ENCODE results near the gene MYH15.

The MYH15 gene

GRCh38 chr3:108511055-108511454, 659 bp upstream of the MYH15 start:
- no peak overlapping the region for H3K27ac ChIP-seq (ENCODE audit: low read length)
- H3K9ac ChIP-seq (ENCODE audit: low read length in 2 of 2), result no peak overlapping the region
- H3K27me3 ChIP-seq (ENCODE audit: control insufficient read depth in 1 of 2, insufficient read depth in 2 of 2, low read length in 2 of 2), result no peaks in the 10 kb centered on the region
- no peaks in the 10 kb centered on the region for H3K36me3 ChIP-seq (ENCODE audit: control insufficient read depth in 2 of 2, insufficient read depth in 2 of 2, low read length in 2 of 2)
- H3K9me3 ChIP-seq (ENCODE audit: control insufficient read depth in 2 of 2, low read length in 2 of 2), result no peaks in the 10 kb centered on the region
- H3K4me1 ChIP-seq (ENCODE audit: control insufficient read depth, insufficient read depth, low read length), result peaks cover 4% of the 10 kb centered on the region
- H3K4me3 ChIP-seq (ENCODE audit: low read length in 2 of 2), result no peak overlapping the region

- Histone ChIP-seq H3K27ac (ENCODE audit: low read length) (no peak overlapping the region), H3K4me1 (ENCODE audit: control insufficient read depth, insufficient read depth, low read length) (peaks cover 4% of the 10 kb centered on the region), H3K36me3 (ENCODE audit: control insufficient read depth in 2 of 2, insufficient read depth in 2 of 2, low read length in 2 of 2) (no peaks in the 10 kb centered on the region), H3K9me3 (ENCODE audit: control insufficient read depth in 2 of 2, low read length in 2 of 2) (no peaks in the 10 kb centered on the region), H3K9ac (ENCODE audit: low read length in 2 of 2) (no peak overlapping the region), H3K27me3 (ENCODE audit: control insufficient read depth in 1 of 2, insufficient read depth in 2 of 2, low read length in 2 of 2) (no peaks in the 10 kb centered on the region), H3K4me3 (ENCODE audit: low read length in 2 of 2) (no peak overlapping the region)
These were observed 525 bp downstream of the MYH15 start for GRCh38 chr3:108509871-108510270.

- Histone ChIP-seq H3K4me3 (ENCODE audit: low read length in 2 of 2) (no peak overlapping the region), H3K27ac (ENCODE audit: low read length) (no peak overlapping the region), H3K36me3 (ENCODE audit: control insufficient read depth in 2 of 2, insufficient read depth in 2 of 2, low read length in 2 of 2) (no peaks in the 10 kb centered on the region), H3K27me3 (ENCODE audit: control insufficient read depth in 1 of 2, insufficient read depth in 2 of 2, low read length in 2 of 2) (no peaks in the 10 kb centered on the region), H3K4me1 (ENCODE audit: control insufficient read depth, insufficient read depth, low read length) (peaks cover 4% of the 10 kb centered on the region), H3K9me3 (ENCODE audit: control insufficient read depth in 2 of 2, low read length in 2 of 2) (no peaks in the 10 kb centered on the region), H3K9ac (ENCODE audit: low read length in 2 of 2) (no peak overlapping the region)
These were observed 1.1 kb downstream of the MYH15 start for GRCh38 chr3:108509263-108509662.

DNA sequence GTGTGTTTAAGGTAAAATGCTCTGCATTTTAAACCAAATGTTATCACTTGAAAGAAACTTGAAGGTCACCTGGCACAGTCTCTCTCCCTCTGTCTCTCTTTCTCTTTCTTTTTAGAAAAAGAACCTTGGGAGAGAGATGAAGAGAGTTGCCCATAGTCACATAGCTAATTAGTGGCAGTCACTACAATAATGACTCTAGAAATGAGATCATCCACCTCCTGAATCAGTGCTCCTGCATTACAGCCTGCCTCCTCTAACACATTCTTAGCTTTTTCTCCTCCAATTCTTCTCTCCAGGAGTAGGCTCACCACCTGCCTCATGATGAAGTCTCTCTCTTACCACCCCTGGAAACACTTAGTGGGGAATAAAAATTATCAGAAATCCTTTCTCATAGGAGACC, 2.5 kb downstream of the MYH15 start:
- Histone ChIP-seq H3K36me3 (ENCODE audit: control insufficient read depth in 2 of 2, insufficient read depth in 2 of 2, low read length in 2 of 2) (no peaks in the 10 kb centered on the region), H3K27me3 (ENCODE audit: control insufficient read depth in 1 of 2, insufficient read depth in 2 of 2, low read length in 2 of 2) (no peaks in the 10 kb centered on the region), H3K27ac (ENCODE audit: low read length) (no peak overlapping the region), H3K4me3 (ENCODE audit: low read length in 2 of 2) (no peak overlapping the region), H3K4me1 (ENCODE audit: control insufficient read depth, insufficient read depth, low read length) (peaks cover 4% of the 10 kb centered on the region), H3K9ac (ENCODE audit: low read length in 2 of 2) (no peak overlapping the region), H3K9me3 (ENCODE audit: control insufficient read depth in 2 of 2, low read length in 2 of 2) (no peaks in the 10 kb centered on the region)

DNA sequence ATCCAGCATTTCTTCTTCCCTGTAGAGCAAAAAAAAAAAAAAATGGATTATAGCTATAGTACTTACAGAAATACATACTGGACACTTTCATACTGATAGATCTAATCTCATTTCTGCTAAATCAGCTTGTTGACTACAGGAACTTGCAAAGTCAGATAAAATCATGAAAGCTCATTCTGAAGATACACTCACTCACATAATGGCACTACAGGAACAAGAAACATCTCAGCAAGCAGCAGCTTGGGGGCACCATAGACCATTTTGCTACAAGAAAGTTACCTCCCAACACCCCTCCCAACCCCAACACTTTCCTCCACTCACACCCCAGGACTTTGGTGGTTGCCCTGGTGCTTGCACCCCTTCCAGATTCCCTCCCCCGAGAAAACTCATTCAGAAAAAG, 4.6 kb downstream of the MYH15 start:
- H3K27ac ChIP-seq (ENCODE audit: low read length), result no peak overlapping the region
- H3K4me1 ChIP-seq (ENCODE audit: control insufficient read depth, insufficient read depth, low read length), result no peaks in the 10 kb centered on the region
- no peak overlapping the region for H3K4me3 ChIP-seq (ENCODE audit: low read length in 2 of 2)
- H3K9ac ChIP-seq (ENCODE audit: low read length in 2 of 2), result no peak overlapping the region
- H3K9me3 ChIP-seq (ENCODE audit: control insufficient read depth in 2 of 2, low read length in 2 of 2), result no peaks in the 10 kb centered on the region
- no peaks in the 10 kb centered on the region for H3K36me3 ChIP-seq (ENCODE audit: control insufficient read depth in 2 of 2, insufficient read depth in 2 of 2, low read length in 2 of 2)
- H3K27me3 ChIP-seq (ENCODE audit: control insufficient read depth in 1 of 2, insufficient read depth in 2 of 2, low read length in 2 of 2), result no peaks in the 10 kb centered on the region

DNA sequence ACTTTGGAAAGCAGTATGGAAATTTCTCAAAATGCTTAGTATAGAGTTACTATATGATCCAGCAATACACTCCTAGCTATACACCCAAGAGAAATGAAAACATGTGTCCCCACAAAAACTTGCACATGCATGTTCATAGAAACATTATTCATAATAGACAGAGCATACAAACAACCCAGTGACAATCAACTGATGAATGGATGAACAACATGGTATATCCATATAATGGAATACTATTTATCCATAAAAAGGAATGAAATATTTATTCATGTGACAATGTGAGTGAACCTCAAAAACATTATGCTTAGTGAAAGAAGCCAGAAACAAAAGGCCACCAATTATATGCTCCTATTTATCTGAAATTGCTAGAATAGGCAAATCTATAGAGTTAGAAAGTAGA, 6.7 kb downstream of the MYH15 start:
- H3K9me3 ChIP-seq (ENCODE audit: control insufficient read depth in 2 of 2, low read length in 2 of 2), result no peaks in the 10 kb centered on the region
- no peaks in the 10 kb centered on the region for H3K27me3 ChIP-seq (ENCODE audit: control insufficient read depth in 1 of 2, insufficient read depth in 2 of 2, low read length in 2 of 2)
- H3K9ac ChIP-seq (ENCODE audit: low read length in 2 of 2), result no peak overlapping the region
- no peaks in the 10 kb centered on the region for H3K4me1 ChIP-seq (ENCODE audit: control insufficient read depth, insufficient read depth, low read length)
- H3K36me3 ChIP-seq (ENCODE audit: control insufficient read depth in 2 of 2, insufficient read depth in 2 of 2, low read length in 2 of 2), result no peaks in the 10 kb centered on the region
- no peak overlapping the region for H3K27ac ChIP-seq (ENCODE audit: low read length)
- H3K4me3 ChIP-seq (ENCODE audit: low read length in 2 of 2), result no peak overlapping the region

GRCh38 chr3:108501535-108501934, 8.9 kb downstream of the MYH15 start:
- Histone ChIP-seq H3K36me3 (ENCODE audit: control insufficient read depth in 2 of 2, insufficient read depth in 2 of 2, low read length in 2 of 2) (no peaks in the 10 kb centered on the region), H3K27ac (ENCODE audit: low read length) (no peak overlapping the region), H3K9ac (ENCODE audit: low read length in 2 of 2) (no peak overlapping the region), H3K4me3 (ENCODE audit: low read length in 2 of 2) (no peak overlapping the region), H3K4me1 (ENCODE audit: control insufficient read depth, insufficient read depth, low read length) (no peaks in the 10 kb centered on the region), H3K27me3 (ENCODE audit: control insufficient read depth in 1 of 2, insufficient read depth in 2 of 2, low read length in 2 of 2) (no peaks in the 10 kb centered on the region), H3K9me3 (ENCODE audit: control insufficient read depth in 2 of 2, low read length in 2 of 2) (no peaks in the 10 kb centered on the region)

GRCh38 chr3:108500728-108501127, 9.7 kb downstream of the MYH15 start:
- H3K36me3 ChIP-seq (ENCODE audit: control insufficient read depth in 2 of 2, insufficient read depth in 2 of 2, low read length in 2 of 2), result no peaks in the 10 kb centered on the region
- H3K9ac ChIP-seq (ENCODE audit: low read length in 2 of 2), result no peak overlapping the region
- no peak overlapping the region for H3K27ac ChIP-seq (ENCODE audit: low read length)
- H3K4me1 ChIP-seq (ENCODE audit: control insufficient read depth, insufficient read depth, low read length), result no peaks in the 10 kb centered on the region
- no peaks in the 10 kb centered on the region for H3K9me3 ChIP-seq (ENCODE audit: control insufficient read depth in 2 of 2, low read length in 2 of 2)
- no peak overlapping the region for H3K4me3 ChIP-seq (ENCODE audit: low read length in 2 of 2)
- no peaks in the 10 kb centered on the region for H3K27me3 ChIP-seq (ENCODE audit: control insufficient read depth in 1 of 2, insufficient read depth in 2 of 2, low read length in 2 of 2)

GRCh38 chr3:108497271-108497670, 13.1 kb downstream of the MYH15 start:
- H3K9me3 ChIP-seq (ENCODE audit: control insufficient read depth in 2 of 2, low read length in 2 of 2), result no peaks in the 10 kb centered on the region
- no peak overlapping the region for H3K27ac ChIP-seq (ENCODE audit: low read length)
- no peaks in the 10 kb centered on the region for H3K36me3 ChIP-seq (ENCODE audit: control insufficient read depth in 2 of 2, insufficient read depth in 2 of 2, low read length in 2 of 2)
- no peak overlapping the region for H3K4me3 ChIP-seq (ENCODE audit: low read length in 2 of 2)
- no peaks in the 10 kb centered on the region for H3K27me3 ChIP-seq (ENCODE audit: control insufficient read depth in 1 of 2, insufficient read depth in 2 of 2, low read length in 2 of 2)
- H3K9ac ChIP-seq (ENCODE audit: low read length in 2 of 2), result no peak overlapping the region
- no peaks in the 10 kb centered on the region for H3K4me1 ChIP-seq (ENCODE audit: control insufficient read depth, insufficient read depth, low read length)

GRCh38 chr3:108495717-108496116, 14.7 kb downstream of the MYH15 start:
- no peaks in the 10 kb centered on the region for H3K4me1 ChIP-seq (ENCODE audit: control insufficient read depth, insufficient read depth, low read length)
- H3K9me3 ChIP-seq (ENCODE audit: control insufficient read depth in 2 of 2, low read length in 2 of 2), result no peaks in the 10 kb centered on the region
- no peaks in the 10 kb centered on the region for H3K36me3 ChIP-seq (ENCODE audit: control insufficient read depth in 2 of 2, insufficient read depth in 2 of 2, low read length in 2 of 2)
- no peak overlapping the region for H3K9ac ChIP-seq (ENCODE audit: low read length in 2 of 2)
- no peak overlapping the region for H3K4me3 ChIP-seq (ENCODE audit: low read length in 2 of 2)
- H3K27ac ChIP-seq (ENCODE audit: low read length), result no peak overlapping the region
- no peaks in the 10 kb centered on the region for H3K27me3 ChIP-seq (ENCODE audit: control insufficient read depth in 1 of 2, insufficient read depth in 2 of 2, low read length in 2 of 2)

DNA sequence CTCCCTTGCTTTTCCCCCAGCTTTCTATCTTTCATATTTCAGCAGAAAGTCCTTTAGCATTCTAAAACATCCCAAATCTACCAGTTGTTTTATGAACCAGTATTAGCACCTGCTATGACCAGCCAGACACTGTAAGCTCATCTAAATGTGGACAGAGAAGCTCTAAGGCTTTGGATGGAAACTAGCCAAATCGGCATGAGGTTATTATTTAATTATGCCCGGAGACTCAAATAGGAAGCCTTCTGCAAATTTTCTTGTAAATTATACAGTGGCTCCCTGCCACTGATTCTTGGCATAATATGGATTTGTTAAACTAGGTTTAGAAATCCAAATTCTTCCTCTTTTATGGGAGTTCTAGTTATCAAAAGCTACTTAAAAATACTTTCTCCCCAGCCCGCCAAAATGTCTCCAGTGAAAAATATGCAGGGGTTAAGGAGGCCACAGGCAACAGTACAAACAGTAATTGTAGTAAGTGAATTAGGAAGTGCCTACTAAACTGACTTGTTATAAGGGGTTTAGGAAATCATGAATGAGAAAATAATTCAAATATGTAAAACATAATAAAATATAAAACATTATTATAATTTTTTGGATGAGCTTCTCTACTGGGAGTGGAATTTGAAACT, 15.4 kb downstream of the MYH15 start:
- H3K4me3 ChIP-seq (ENCODE audit: low read length in 2 of 2), result no peak overlapping the region
- H3K27ac ChIP-seq (ENCODE audit: low read length), result no peak overlapping the region
- H3K36me3 ChIP-seq (ENCODE audit: control insufficient read depth in 2 of 2, insufficient read depth in 2 of 2, low read length in 2 of 2), result no peaks in the 10 kb centered on the region
- H3K4me1 ChIP-seq (ENCODE audit: control insufficient read depth, insufficient read depth, low read length), result no peaks in the 10 kb centered on the region
- no peaks in the 10 kb centered on the region for H3K27me3 ChIP-seq (ENCODE audit: control insufficient read depth in 1 of 2, insufficient read depth in 2 of 2, low read length in 2 of 2)
- no peak overlapping the region for H3K9ac ChIP-seq (ENCODE audit: low read length in 2 of 2)
- H3K9me3 ChIP-seq (ENCODE audit: control insufficient read depth in 2 of 2, low read length in 2 of 2), result no peaks in the 10 kb centered on the region
